ENCODE data around the gene EOMES.

DNA sequence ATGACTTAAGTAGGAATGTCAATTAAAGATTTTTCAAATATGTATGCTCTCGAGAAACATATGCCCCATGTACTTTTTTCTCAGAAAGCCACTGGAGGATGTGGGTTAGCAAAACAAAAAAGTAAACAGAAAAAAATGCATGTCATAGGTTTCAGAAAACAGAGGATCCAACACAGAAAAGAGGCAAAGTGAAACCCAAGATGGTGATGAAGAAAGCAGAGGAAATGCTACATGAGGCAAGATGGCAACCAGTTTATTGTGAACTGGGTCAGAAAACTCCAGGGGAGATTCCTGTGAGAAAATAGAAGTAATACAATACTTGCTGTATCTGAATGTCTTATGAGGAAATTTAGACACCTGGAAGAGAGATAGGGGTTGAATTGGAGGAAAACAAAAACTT lies 30.8 kb upstream of the EOMES start:
- TF ChIP-seq, protein P1, sequence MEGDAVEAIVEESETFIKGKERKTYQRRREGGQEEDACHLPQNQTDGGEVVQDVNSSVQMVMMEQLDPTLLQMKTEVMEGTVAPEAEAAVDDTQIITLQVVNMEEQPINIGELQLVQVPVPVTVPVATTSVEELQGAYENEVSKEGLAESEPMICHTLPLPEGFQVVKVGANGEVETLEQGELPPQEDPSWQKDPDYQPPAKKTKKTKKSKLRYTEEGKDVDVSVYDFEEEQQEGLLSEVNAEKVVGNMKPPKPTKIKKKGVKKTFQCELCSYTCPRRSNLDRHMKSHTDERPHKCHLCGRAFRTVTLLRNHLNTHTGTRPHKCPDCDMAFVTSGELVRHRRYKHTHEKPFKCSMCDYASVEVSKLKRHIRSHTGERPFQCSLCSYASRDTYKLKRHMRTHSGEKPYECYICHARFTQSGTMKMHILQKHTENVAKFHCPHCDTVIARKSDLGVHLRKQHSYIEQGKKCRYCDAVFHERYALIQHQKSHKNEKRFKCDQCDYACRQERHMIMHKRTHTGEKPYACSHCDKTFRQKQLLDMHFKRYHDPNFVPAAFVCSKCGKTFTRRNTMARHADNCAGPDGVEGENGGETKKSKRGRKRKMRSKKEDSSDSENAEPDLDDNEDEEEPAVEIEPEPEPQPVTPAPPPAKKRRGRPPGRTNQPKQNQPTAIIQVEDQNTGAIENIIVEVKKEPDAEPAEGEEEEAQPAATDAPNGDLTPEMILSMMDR (IDR thresholded peaks at IDR 0.05): no peak
- no peak for TF ChIP-seq POLR2AphosphoS5 (IDR thresholded peaks at IDR 0.05)

Data from upper lobe of left lung (tissue), 4 donors.